Lower leg skin (tissue), 3 donors: ENCODE results near the gene EPHA6.

ENCODE experiments used
- POLR2A ChIP-seq, 2 donors: fragments of 450-650 bp; IDR thresholded peaks; one replicate each; pipeline ENCODE4 v1.6.1; 2016 to 2017; ENCODE audit warnings: antibody characterized with exemption in 2 of 2, mild to moderate bottlenecking in 1 of 2, moderate library complexity in 1 of 2
- TF ChIP-seq, protein P1 (sequence below), 3 donors: fragments of 450-650 bp; IDR thresholded peaks; one replicate each; pipeline ENCODE4 v1.5.1; 2016; ENCODE audit warnings: antibody characterized with exemption in 3 of 3, mild to moderate bottlenecking in 3 of 3, moderate library complexity in 2 of 3

DNA sequence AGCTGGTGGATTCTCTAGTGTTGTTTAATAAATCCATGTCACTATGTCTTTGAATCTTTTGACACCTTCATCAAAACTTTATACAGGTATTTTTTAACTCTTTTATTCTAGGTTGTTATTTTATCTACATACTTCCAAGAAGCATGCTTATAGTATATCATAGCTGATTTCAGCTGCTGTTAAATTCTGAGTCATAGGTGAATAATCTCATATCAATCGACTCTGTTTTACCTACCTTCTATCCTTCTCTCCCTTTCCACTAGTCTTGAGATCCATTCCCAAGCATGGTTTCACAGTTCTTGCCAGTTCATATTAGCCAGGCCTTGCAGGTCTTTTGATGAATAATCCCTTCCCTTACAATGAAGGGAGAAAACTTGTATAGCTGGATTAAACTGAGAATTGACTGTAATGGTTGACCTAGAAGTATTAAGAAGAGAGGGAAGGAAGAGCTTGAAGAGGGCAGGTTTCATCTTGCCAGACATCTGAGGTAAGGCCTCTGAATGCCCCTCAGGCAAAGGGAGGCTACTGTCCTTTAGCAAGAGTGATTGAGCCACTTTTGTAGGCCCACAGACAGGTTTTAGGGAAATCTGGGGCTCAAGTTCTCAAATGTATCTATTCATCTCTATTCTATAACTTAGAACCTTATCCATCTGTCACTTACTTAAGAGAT, 146.4 kb downstream of the EPHA6 start:
- no peak for TF ChIP-seq POLR2A (IDR thresholded peaks at IDR 0.05)
- TF ChIP-seq, protein P1, sequence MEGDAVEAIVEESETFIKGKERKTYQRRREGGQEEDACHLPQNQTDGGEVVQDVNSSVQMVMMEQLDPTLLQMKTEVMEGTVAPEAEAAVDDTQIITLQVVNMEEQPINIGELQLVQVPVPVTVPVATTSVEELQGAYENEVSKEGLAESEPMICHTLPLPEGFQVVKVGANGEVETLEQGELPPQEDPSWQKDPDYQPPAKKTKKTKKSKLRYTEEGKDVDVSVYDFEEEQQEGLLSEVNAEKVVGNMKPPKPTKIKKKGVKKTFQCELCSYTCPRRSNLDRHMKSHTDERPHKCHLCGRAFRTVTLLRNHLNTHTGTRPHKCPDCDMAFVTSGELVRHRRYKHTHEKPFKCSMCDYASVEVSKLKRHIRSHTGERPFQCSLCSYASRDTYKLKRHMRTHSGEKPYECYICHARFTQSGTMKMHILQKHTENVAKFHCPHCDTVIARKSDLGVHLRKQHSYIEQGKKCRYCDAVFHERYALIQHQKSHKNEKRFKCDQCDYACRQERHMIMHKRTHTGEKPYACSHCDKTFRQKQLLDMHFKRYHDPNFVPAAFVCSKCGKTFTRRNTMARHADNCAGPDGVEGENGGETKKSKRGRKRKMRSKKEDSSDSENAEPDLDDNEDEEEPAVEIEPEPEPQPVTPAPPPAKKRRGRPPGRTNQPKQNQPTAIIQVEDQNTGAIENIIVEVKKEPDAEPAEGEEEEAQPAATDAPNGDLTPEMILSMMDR (IDR thresholded peaks at IDR 0.05): no peak
